Hematopoietic multipotent progenitor cell treated with erythropoietin and hydrocortisone succinate and interleukin-3 and kit ligand, for 8 days (in vitro differentiated cells): ENCODE data around the gene MAP3K10.

ENCODE experiments used
- DNase-seq: peaks from one replicate; pipeline ENCODE4 v3.0.0-alpha.2; 2015

Gene MAP3K10

DNA sequence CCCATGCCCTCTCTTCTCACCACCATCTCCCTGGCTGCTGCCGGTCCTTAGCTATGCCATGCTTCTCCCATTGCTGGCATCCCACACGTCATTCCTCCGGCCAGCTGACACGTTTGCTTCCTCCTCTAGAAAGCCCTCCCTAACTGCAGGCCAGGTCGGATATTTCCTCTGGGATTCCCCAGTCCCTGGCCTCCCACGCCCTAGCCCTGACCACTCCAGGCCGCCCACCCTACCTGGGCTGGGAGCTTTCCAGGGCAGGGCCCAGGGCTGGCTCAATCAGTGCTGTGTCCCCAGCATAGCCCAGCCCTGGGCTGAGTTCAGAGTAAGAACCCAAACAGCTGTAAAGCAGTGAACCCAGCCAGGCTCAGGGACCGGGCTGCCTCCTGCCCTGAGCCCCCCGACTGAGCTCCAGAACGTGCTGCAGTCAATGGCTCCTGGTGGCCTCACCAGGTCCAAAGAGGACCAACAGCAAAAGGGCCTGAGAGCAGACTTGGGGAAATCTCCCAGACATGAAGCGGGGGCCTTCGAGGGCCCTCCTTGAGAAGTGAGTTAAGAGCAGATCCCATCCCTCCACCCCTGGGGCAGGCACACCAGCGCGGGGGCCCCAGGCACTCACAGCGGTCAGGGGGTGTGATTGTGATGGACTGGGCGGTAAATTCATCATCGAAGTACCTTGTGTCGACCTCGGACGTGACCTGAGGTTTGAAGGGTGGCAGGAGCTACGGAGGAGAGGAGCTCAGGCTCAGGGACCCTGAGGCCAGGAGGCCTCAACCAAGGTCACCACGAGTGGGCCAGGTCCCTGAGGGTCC lies 43.4 kb downstream of the MAP3K10 start:
- no peak for DNase-seq

DNA sequence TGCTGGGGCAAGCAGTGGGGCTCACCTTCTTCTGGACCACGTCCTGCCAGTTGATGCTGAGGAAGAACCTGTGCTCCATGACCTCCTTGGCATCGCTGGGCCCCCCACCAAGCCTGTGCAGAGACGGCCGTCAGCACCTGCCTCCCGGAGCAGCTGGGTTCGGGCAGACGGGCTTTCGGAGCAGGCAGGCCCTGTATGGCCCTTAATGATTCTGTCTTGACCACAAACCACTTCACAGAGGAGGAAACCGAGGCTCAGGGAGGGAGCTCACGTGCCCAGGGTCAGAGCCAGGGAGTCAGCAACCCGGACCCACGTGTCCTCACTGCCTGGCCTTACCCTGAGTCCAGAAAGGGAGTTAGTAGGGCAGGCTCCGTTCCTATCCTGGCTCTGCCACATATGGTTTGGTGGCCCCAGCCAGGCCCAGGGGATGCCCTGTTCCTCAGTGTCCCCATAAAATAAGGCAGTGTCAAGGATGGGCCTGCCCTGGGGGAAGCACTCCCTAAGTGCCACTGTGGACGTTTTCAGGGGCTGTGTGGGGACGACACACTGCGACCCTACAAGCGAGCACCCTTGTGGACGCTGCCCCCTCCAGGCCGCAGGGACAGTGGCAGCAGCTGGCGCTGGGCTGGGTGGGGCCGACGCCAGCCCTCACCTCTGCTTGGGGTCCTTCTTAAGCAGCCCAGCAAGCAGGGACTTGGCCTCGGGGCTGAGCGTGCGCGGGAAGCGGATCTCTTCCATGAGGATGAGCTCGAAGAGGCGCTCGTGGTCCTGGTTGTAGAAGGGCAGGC lies 44.2 kb downstream of the MAP3K10 start:
- DNase-seq: no peak

DNA sequence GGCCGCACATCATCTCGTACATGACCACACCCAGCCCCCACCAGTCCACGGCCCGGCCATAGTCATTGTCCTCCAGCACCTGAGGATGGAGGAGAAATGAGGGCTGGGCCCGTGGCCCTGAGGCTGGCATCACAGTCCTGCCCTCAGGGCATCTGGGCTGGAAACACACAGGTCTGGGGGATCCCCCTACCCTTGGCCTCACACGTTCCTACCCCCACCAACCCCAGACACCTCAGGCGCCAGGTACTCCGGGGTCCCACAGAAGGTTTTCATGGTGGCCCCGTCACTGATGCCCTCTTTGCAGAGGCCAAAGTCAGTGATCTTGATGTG lies 44.8 kb downstream of the MAP3K10 start:
- DNase-seq: no peak

DNA sequence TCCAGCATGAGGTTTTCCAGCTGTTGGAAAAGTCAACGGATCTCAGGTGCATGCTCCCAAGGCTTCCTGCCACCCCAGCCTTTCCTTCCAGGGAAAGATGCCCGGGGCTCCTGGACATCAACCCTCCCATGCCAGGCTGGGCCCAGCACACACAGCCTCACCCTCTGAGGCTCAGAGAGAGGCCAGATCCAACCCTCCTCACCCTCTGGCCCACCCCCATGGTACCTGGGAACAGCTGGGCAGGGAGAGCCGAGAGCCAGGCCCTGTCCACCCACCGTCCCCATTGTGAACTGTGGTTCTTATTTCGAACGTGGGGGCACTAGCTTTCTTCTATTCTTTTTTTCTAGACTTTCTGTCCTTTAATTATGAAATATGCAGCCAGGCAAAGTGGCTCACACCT lies 45.1 kb downstream of the MAP3K10 start:
- DNase-seq: no peak

DNA sequence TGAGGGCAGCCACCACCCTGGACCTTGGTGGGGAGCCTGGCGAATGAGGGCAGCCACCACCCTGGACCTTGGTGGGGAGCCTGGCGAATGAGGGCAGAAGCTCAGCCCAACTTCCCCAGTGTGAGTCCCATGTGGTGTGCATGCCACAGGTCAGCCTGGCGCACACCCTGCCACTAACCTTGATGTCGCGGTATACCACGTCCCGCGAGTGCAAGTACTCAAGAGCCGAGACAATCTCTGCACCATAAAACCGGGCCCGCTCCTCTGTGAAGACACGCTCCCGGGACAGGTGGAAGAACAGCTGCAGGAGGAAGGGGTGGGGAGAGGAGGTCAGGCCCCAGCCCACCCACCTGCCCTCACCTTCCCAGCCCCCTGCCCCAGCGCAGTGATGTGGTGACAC lies 46.6 kb downstream of the MAP3K10 start:
- DNase-seq: no peak

DNA sequence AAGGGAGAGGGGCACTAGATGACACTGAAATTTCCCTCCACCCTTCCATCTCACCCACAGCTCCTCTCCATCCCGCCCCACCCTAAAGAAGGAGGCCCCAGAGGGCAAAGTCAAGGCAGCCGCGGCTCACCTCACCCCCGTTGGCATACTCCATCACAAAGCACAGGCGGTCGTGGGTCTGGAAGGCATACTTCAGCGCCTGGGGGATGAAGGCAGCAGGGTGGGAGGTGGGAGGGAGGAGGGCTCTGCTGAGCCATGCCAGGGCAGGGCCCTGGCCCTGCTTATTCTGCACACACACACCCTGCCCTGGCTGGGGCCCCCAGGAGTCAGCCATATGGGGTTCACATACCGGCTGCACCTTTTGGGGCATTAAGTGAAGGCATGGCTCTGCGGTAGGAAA lies 47.5 kb downstream of the MAP3K10 start:
- no peak for DNase-seq

DNA sequence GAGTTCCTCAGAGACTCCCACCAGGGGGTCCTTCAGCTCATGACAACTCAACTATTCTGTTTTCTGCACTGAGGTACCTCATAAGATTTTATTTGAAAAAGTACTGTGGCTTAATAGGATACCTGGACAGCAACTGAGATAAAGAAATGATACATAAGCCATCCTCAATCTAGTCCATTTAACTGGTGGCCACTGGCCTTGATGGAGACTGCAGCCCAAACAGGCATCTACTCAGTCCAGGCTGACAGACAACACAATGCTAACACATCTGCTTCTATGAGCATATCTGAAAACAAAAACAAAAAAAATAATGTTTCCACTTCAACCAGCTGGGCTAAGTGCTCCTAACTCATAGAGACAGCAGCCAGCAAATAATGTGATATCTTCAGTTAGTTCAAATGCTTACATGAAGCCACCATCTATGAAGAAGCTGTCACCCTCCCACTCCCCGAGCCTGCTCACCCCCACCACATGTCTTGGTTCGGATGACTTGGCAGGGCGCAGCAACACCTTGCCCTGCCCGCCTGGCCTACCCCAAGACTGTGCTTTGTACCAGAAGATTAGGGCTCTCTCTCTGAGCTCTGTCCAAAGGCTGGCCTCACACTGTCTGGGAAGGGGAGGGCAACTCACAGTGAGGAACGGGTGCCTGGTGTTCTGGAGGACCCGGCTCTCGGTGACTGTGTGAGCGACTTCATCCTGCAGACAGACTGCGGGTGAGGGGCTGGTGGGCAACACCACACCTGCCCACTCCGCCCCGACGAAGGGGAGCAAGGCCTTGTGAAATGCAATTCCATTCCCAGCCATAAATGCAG lies 48.4 kb downstream of the MAP3K10 start:
- no peak for DNase-seq

DNA sequence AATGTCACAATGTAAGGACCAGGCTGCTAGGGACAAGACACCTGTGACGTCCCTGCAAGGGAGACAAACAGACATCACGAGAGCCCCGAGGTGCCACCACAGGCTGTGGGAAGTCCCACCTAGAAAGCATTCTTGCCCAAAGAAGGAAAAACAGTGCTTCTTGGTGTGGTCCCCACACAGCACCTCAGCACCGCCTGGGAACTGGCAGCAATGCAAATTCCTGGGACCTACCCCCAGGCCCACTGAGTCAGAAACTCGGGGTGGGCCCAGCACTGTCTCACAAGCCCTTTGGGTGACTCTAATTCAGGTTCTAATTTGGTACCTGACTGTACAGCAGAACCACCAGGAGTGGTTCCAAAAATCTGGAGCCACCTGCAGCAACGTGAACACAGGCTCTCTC lies 49.1 kb downstream of the MAP3K10 start:
- DNase-seq: no peak

DNA sequence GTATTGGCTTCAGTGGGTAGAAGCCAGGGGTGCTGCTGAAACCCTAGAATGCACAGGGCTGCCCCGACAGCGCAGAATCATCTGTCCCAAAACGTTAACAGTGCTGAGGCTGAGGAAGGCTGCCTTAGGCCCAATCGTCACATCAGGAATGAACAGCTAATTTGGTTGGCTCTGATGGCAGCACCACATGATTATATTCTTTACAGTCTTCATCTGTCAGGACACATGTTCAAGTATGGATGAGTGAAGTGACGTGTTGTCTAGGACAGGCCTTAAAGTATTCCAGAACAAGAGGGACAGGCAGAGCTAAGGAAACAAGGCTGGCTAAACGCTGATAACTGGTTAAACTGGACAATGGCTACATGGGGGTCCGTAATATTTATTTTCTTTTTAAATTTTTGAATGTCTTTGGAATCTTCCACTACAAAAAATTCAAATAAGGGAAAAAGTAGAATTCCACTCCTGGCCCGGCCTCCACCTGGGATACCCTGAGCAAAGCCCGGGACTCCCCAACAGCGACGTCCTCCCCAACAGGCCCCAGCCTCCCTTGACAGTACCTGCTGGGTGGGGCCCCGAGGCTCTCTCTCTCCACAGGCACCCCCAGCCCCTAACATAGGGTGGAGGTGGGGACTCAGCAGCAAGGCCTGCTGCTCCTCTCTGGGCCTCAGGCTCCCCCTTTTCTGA lies 50.0 kb downstream of the MAP3K10 start:
- no peak for DNase-seq

DNA sequence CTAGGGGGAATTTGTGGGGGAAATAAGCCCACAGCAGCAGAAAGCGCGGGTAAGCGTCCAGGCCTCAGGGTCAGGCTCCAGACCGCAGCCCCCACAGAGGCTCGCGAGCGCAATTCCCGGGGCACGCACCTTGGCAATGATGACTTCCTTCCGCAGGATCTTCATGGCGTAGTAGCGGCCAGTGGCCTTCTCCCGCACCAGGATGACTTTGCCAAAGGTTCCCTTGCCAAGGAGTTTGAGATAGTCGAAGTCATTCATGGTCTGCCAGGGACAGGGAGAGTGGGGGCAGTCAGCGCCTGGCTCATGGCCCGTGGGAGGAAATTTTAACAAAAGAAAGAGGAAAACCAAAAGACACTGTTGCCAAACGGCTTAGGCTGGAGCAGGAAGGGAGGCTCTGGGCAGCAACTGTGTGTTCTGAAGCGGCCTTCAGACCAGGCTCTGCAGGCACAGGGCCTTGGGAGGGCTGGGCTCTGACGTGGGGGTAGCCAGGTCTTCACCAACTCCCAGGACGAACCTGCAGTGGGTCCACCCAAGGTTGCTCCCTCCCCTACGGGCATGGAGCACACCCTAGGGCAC lies 50.7 kb downstream of the MAP3K10 start:
- DNase-seq: no peak

DNA sequence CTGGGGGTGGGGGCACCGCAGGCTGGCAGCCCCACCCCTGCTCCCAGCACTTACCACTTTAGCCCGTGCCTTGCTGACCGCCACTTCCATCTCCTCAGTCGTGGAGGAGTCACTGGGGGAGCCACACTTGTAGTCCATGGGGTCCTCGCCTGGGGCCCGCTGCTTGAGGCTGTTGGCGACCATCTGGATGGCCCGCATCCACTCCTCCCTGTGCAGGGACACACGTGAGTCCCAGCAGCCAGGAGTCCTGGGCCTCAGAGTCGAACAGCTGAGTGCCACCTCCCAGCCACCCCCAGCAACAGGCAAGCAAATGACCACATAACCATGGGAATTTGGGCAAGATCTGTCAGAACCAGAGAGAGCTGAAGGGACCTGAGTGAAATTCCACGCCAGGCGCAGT lies 51.3 kb downstream of the MAP3K10 start:
- no peak for DNase-seq

DNA sequence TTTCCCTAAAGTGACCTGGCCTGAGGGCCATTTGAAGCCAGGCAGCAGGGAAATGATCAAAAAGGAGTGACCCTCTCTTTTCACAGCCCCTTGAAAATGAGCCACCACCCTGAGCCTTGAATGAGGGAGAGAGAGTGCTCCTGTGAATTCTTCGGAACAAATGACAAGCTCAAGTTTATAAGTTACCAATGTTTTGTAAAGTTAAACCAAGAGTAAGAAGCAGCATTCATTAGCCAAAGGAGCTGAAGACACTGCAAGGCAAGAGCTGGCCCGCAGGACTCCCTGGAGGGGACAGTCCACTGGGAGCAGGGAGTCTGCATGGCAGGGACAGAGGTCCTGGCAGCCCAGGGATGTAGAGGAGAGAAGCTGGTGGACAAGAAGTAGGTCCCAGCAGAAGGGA lies 52.0 kb downstream of the MAP3K10 start:
- DNase-seq: no peak

DNA sequence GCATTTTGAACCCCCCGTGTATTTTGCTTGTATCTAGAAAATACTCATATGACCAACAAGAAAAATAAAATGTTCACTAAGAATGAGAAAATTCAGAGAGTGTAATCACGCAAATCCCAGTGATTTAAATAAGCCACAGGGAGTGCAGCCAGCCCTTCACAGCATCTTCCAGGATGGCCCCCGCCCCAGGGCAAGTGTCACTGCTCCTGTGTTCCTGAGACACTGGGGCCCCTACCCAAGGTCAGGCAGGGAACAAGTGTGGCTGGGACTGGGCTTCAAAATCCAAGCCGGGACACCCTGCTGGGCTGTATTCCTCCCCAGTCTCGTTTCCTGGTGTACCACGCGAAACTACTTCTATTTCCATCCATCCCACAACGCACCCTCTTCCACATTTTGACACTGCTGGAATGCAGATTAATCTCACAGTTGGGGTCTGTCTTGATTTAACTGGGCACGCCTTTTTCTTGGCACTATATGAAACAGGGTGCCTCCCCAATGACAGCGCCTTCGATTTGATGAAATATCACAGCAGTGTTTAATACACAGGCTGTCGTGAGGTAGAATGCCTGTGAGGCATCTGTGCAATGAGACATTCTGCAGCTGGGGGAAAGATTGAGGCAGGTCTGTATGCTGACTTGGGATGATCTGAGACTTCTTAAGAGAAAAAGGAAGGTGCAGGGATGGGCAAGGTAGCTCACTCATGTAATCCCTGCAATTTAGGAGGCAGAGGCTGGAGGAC lies 53.5 kb downstream of the MAP3K10 start:
- no peak for DNase-seq

DNA sequence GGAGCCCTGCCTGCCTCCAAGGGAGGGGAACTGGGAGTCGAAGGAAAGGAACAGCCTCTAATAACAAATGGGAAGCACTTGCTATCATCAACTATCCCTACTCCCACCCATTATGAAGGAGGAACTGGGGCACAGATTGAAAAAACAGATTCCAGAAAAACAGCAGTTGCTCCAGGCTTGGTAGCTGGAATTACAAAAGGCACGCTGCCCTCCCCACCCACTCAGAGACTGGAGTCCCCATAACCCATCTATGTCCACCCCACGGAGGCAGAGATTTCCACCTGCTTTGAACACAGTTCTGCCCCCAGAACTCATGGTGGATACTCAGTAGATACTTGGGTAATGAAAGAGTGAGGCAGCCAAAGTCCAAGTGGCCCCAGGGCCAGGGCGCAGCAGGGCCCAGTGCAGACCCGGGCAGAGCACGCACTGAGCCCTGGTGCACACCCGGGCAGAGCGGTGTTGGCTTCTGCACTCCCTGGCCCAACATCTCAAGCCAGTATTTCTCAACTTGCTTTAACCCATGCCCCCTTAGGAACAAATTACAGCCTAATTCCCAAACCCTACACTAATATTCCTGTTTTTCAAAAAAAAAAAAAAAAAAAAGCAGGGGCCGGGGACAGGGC lies 54.4 kb downstream of the MAP3K10 start:
- no peak for DNase-seq

DNA sequence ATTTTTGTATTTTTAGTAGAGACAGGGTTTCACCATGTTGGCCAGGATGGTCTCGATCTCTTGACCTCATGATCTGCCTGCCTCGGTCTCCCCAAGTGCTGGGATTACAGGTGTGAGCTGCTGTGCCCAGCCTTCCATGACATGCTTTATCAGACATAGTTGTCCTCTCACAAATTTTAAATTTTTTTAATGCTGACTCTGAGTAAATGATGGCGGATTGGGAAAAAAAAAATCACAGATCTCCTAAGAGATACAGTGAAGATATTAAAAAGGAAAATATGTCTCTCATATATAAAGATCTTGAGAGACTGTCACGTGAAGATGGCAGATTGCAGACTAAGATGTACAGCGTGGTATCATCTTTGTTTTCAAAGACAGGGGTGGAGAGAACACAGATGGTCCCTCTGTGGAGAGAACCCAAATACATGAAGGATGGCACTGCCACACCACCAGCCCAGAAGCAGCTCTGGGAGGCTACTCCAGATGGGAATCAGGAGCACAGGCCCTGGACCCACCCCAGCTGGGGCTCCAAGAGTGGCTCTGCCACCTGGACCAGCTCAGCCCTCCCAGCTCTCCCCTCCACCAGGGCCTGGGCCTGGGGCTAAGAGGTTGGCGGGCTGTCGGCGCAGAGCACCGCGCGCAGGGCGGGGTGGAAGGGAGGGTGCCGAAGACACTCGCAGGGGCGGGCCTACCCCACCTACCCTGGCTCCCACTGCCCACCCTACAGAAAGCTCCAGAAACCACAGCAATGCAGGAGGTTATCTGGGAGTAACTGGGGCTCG lies 55.3 kb downstream of the MAP3K10 start:
- no peak for DNase-seq

DNA sequence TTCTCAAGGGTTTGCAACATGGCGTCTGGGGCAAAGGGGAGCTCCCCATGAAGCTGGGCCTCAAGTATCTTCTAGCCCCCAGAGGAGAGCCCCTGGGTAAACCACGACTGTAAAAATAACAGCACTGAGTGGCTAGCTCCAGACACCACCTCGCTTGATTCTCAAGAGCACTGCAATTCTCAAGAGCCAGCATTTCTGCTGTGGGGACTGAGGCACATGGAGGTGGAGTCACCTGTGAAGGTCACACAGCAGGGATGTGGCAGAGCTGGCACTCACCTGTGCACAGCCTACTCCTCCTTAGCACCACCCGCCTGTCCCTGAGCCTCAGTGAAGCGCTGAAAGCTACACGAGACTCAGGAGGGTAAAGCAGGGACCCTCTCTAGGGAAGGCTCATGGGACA lies 56.0 kb downstream of the MAP3K10 start:
- no peak for DNase-seq

DNA sequence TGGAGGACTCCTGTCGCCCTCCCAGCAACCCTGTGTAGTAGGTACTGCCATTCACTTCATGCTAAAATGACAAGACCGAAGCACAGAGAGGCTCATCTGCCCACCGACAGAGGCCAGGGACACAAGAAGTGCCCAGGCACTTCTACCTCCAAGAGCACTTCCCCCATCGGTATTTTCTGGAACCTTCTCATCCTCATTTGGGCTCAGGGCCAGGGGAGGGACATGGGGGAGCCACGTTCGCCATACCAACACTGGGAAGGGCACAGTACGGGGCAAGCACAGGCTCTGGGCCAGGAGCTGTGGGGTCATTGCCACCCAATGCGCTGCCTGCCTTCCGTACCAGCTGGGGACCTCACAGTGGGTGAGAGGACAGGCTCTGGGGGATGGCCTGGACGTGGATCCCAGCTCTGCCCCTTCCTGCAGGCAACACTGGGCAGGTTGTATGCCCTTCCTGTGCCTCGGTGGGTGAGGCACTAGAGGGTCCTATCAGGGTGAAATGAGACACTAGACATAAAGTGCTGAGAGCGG lies 56.6 kb downstream of the MAP3K10 start:
- DNase-seq: no peak

DNA sequence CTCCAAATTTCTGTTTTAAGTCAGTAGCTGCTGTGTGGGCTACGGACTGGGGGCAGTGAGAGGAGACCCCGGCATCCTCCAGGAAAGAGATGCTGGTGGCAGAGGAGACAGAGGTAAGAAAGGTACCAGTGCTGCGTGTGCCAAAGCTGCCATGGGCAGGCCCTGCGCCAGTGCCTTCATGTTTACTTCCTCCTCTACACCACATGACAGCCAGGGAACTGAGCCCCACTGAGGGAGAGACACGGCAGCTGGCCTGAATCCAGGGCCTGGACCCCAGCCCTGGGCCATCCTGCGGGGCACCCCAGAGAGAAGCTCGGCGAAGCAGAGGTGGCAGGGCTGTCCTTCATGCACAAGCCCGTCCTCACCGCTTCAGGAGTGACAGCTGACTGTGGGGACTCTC lies 58.0 kb downstream of the MAP3K10 start:
- no peak for DNase-seq

DNA sequence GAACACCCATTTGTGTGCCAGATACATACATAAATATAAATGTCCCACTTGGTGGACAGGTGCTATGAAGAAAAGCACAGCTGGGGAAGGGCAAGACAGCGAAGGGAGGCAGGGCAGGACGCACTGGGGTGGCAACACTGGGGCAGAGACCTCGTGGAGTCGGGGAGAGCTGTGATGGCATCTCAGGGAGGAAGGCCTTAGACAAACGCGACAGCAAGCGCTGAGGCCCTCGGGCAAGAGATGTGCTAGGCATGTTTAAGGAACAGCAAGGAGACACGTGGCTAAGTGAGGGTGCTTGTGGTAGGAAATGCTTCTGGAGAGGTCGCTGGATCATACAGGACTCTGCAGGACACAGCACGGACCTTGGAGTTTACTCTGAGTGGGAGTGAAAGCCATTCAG lies 58.6 kb downstream of the MAP3K10 start:
- no peak for DNase-seq

DNA sequence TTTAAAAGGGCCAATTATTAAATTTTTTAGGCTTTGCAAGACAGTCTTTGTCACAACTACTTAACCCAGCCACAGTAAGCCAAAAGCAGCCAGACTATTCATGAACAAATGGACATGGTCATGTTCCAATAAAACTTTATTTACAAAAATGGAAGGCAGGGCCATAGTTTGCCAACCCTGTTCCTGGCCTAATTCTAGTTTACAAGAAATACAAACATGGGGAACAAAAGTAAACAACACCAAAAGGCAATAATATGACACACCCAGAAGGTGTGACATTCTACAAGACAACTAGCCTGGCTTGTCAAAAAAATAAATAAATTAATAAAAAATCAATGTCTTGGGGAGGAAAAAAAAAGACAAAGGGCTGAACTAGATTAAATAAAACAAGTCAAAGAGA lies 60.0 kb downstream of the MAP3K10 start:
- DNase-seq: no peak

DNA sequence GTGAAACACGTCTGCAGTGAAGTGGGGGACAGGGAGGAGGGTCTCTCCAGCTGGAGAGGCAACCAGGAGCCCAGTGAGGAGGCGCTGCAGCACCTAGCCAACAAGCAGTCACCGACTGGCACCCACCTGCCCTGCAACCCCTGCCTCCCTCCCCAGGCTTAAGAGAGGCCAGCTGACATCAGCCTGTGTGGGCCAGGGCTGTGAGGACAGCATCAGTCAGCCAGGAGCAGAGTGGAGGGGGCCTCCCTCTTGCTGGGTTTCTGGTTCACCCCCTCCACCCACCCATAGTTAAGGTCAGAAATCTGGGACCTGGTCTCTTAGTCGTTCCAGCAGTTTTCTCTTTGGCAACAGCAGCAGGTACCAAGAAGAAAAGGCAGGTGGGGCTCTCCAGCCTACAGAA lies 60.8 kb downstream of the MAP3K10 start:
- no peak for DNase-seq
